Effector memory CD4-positive, alpha-beta T cell (primary cell): ENCODE results near the gene EPHB4.
"Not testable (repeated sequence)": the region's sequence is repeated elsewhere in the genome, so short reads cannot be mapped to it uniquely, and the experiment has no call there.

Source experiments
- DNase-seq, 3 donors: peaks; one replicate each; pipeline ENCODE4 v3.0.0-alpha.2; 2020
- H3K27ac ChIP-seq: 2 replicates; pipeline ENCODE4 v1.7.0; 2013; ENCODE audit warnings: mild to moderate bottlenecking, low read length, moderate library complexity; ENCODE audit not compliant: insufficient read depth, poor library complexity, severe bottlenecking
- H3K27me3 ChIP-seq: replicated peaks from 2 replicates; pipeline ENCODE4 v1.7.0; 2013; ENCODE audit warnings: mild to moderate bottlenecking, low read length; ENCODE audit not compliant: insufficient read depth, control insufficient read depth, poor library complexity, severe bottlenecking
- H3K36me3 ChIP-seq: 2 replicates; pipeline ENCODE4 v1.7.0; 2013; ENCODE audit warnings: mild to moderate bottlenecking, low read length, moderate library complexity; ENCODE audit not compliant: control insufficient read depth, insufficient read depth
- H3K4me1 ChIP-seq: 2 replicates; pipeline ENCODE4 v1.7.0; 2013; ENCODE audit warnings: low read length, mild to moderate bottlenecking; ENCODE audit not compliant: control insufficient read depth, insufficient read depth, poor library complexity, severe bottlenecking
- H3K4me3 ChIP-seq: 2 replicates; pipeline ENCODE4 v1.7.0; 2013; ENCODE audit warnings: low read length, low read depth, mild to moderate bottlenecking; ENCODE audit not compliant: insufficient read depth, poor library complexity, severe bottlenecking
- H3K9me3 ChIP-seq: 2 replicates; pipeline ENCODE4 v1.7.0; 2013; ENCODE audit warnings: mild to moderate bottlenecking, low read length, moderate library complexity; ENCODE audit not compliant: control insufficient read depth

The EPHB4 gene

DNA sequence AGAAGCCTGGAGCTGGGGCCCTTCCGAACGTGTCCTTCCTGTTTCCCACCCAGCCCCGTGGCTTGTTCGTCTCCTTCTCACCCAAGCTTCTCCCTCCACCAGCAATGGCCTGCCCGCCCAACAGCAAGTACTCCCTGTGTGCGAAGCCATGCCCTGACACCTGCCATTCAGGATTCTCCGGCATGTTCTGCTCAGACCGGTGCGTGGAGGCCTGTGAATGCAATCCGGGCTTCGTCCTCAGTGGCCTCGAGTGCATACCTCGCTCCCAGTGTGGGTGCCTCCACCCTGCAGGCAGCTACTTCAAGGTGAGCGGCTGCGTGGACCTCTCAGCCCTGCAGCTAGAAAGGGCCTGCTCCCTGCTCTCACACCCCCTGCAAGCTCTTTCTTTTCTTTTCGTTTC is 62.1 kb downstream of the EPHB4 start:
- Histone ChIP-seq H3K4me1 (no peaks in the 10 kb centered on the region), H3K9me3 (no peaks in the 10 kb centered on the region), H3K27ac (no peak overlapping the region), H3K4me3 (no peak overlapping the region), H3K36me3 (no peaks in the 10 kb centered on the region), H3K27me3 (no peaks in the 10 kb centered on the region)
- no peak for DNase-seq

DNA sequence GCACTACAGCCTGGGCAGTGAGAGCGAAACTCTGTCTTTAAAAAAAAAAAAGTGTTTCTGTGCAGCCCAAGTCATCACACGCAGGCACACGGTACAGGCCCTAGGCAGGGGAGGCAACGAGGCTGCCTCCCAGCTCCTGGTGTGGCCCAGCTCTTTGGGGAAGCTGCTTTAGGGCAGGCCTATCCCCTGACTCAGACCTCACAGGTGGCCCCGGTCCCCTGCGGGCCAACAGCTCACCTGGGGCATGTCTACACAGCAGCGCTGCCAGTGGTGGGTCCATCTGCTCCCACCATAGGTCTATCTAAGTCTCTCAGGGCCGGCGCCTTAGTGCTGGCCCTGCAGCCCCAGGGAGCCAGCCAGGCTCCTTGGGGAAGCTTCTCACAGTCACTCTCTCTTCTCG is 62.5 kb downstream of the EPHB4 start:
- no peaks in the 10 kb centered on the region for H3K27me3 ChIP-seq

DNA sequence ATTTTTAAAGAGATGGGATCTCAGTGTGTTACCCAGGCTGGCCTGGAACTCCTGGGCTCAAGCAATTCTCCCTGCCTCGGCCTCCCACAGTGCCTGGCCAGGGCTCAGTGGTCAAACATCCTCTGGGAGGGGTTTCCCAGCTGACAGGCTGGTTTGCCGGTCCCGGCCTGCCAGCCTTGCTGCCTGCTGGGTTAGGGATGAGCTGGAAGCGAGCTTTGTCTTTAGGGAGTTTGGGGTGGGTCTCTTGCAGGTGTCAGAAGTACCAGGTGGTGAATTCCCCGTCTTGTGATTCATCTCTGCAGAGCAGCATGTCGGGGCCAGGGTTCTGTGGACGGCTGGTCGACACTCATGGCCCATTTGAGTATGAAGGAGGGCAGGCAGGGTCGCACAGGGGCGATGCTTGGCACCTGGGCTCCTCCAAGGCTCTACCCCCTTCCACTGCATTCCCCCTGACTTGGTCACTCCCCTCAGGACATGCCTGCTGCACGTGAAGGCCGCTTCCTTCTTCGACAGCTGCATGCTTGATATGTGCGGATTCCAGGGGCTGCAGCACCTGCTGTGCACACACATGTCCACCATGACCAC is 63.7 kb downstream of the EPHB4 start:
- Histone ChIP-seq H3K4me3 (no peak overlapping the region), H3K9me3 (no peaks in the 10 kb centered on the region), H3K27ac (no peak overlapping the region), H3K36me3 (no peaks in the 10 kb centered on the region), H3K27me3 (no peaks in the 10 kb centered on the region), H3K4me1 (no peaks in the 10 kb centered on the region)
- DNase-seq: no peak

More for the DNA sequence above, 62.5 kb downstream of the EPHB4 start:
- H3K4me3 ChIP-seq: no peak overlapping the region
- no peaks in the 10 kb centered on the region for H3K4me1 ChIP-seq
- no peaks in the 10 kb centered on the region for H3K36me3 ChIP-seq
- H3K9me3 ChIP-seq: no peaks in the 10 kb centered on the region
- DNase-seq: no peak
- H3K27ac ChIP-seq: no peak overlapping the region

GRCh38 chr7:100762841-100763240 is 64.5 kb downstream of the EPHB4 start:
- H3K4me1 ChIP-seq, H3K9me3 ChIP-seq, DNase-seq, H3K27me3 ChIP-seq, H3K36me3 ChIP-seq, H3K4me3 ChIP-seq, H3K27ac ChIP-seq: not testable (repeated sequence)

GRCh38 chr7:100759357-100760171 is 67.8 kb downstream of the EPHB4 start:
- no peak for DNase-seq
- H3K4me1 ChIP-seq: no peaks in the 10 kb centered on the region
- no peak overlapping the region for H3K4me3 ChIP-seq
- H3K27ac ChIP-seq: no peak overlapping the region
- H3K27me3 ChIP-seq: no peaks in the 10 kb centered on the region
- H3K36me3 ChIP-seq: no peaks in the 10 kb centered on the region
- H3K9me3 ChIP-seq: no peaks in the 10 kb centered on the region

DNA sequence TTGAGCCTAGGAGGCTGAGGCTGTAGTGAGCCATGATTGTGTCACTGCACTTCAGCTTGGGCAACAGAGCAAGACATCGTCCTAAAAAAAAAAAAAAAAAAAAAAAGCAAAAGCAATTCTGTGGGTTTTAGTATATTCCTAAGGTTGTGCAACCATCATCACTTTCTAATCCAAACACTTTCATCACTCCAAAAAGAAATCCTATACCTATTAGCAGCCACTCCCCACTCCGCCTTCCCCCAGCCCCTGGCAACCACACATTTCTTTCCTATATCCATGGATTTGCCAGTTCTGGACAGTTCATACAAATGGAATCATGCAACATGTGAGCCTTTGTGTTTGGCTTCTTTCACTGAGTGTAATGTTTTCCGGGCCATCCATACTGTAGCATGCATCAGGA is 73.6 kb downstream of the EPHB4 start:
- no peaks in the 10 kb centered on the region for H3K4me1 ChIP-seq
- no peak for DNase-seq
- no peak overlapping the region for H3K4me3 ChIP-seq

DNA sequence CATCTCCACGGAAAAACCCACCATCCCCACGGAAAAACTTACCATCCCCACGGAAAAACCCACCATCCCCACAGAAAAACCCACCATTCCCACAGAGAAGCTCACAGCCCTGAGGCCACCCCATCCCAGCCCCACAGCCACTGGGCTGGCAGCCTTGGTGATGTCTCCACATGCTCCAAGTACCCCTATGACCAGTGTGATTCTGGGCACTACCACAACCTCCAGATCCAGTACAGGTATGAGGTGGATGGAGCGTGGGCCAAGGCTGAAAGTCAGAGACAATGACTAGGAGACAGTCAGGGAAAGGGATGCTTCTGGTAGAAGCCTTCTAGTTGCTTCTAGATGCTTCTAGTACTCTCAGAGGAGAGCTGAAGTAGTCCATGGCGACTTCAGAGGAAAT is 74.3 kb downstream of the EPHB4 start:
- no peaks in the 10 kb centered on the region for H3K27me3 ChIP-seq
- H3K9me3 ChIP-seq: no peaks in the 10 kb centered on the region
- H3K36me3 ChIP-seq: no peaks in the 10 kb centered on the region
- no peaks in the 10 kb centered on the region for H3K4me1 ChIP-seq
- H3K4me3 ChIP-seq: no peak overlapping the region
- H3K27ac ChIP-seq: no peak overlapping the region
- no peak for DNase-seq

More for the DNA sequence above, 73.6 kb downstream of the EPHB4 start:
- H3K36me3 ChIP-seq: no peaks in the 10 kb centered on the region
- no peak overlapping the region for H3K27ac ChIP-seq
- H3K27me3 ChIP-seq: no peaks in the 10 kb centered on the region
- no peaks in the 10 kb centered on the region for H3K9me3 ChIP-seq
